ENCODE results near the gene ANKS1B. TPM values are rescaled to one million over a fixed set of nuclear protein-coding genes. Genes with fewer than 3 reads are reported as not detected.
A peak's percentile ranks its signal among the peaks of the same experiment; 100 is the strongest.

The ANKS1B gene
- total RNA-seq, 1 experiment from 2014 or later = 5.8 TPM

GRCh38 chr12:98697209-98697608 is 1287.5 kb downstream of the ANKS1B start:
- ATAC-seq (no peak), DNase-seq (ENCODE audit: low spot score) (no peak)
- H3K4me3 Mint-ChIP-seq = no peak overlapping the region
- H3K27ac Mint-ChIP-seq = peak overlapping the region; percentile 96; the same call in 1 of the 2 replicates
- H3K27me3 Mint-ChIP-seq (ENCODE audit: low read depth) = peaks cover 60% of the 10 kb centered on the region
- ChIA-PET POLR2A (no interaction called here), CTCF (no interaction called here)
- H3K9me3 Mint-ChIP-seq = no peaks in the 10 kb centered on the region
- TF ChIP-seq MYBL2 (CRISPR knock-in tag; IDR thresholded peaks at IDR 0.05) (no peak), IRF2 (CRISPR knock-in tag; IDR thresholded peaks at IDR 0.05; ENCODE audit: borderline replicate concordance, low read depth) (no peak), PRRX2 (CRISPR knock-in tag; IDR thresholded peaks at IDR 0.05) (no peak), NFYB (CRISPR knock-in tag; conservative IDR thresholded peaks at IDR 0.05; ENCODE audit: low read depth) (no peak), TP53 (CRISPR knock-in tag; IDR thresholded peaks at IDR 0.05) (no peak), HMGXB4 (CRISPR knock-in tag; IDR thresholded peaks at IDR 0.05) (no peak), ZNF317 (CRISPR knock-in tag; IDR thresholded peaks at IDR 0.05; ENCODE audit: borderline replicate concordance, low read depth) (no peak), TCF7 (CRISPR knock-in tag; IDR thresholded peaks at IDR 0.05; ENCODE audit: low read depth) (no peak), HMGA2 (CRISPR knock-in tag; IDR thresholded peaks at IDR 0.05) (no peak), FOXP4 (CRISPR knock-in tag; IDR thresholded peaks at IDR 0.05) (no peak), OVOL2 (CRISPR knock-in tag; IDR thresholded peaks at IDR 0.05; ENCODE audit: borderline replicate concordance) (no peak), ETV6 (CRISPR knock-in tag; IDR thresholded peaks at IDR 0.05) (no peak), ESRRA (CRISPR knock-in tag; IDR thresholded peaks at IDR 0.05; ENCODE audit: borderline replicate concordance) (no peak), ZBTB21 (CRISPR knock-in tag; IDR thresholded peaks at IDR 0.05; ENCODE audit: borderline replicate concordance) (no peak), ZNF232 (CRISPR knock-in tag; IDR thresholded peaks at IDR 0.05) (no peak)
- TF ChIP-seq, protein P1, sequence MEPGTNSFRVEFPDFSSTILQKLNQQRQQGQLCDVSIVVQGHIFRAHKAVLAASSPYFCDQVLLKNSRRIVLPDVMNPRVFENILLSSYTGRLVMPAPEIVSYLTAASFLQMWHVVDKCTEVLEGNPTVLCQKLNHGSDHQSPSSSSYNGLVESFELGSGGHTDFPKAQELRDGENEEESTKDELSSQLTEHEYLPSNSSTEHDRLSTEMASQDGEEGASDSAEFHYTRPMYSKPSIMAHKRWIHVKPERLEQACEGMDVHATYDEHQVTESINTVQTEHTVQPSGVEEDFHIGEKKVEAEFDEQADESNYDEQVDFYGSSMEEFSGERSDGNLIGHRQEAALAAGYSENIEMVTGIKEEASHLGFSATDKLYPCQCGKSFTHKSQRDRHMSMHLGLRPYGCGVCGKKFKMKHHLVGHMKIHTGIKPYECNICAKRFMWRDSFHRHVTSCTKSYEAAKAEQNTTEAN (CRISPR knock-in tag; IDR thresholded peaks at IDR 0.05) = no peak
- TF ChIP-seq, protein P2, sequence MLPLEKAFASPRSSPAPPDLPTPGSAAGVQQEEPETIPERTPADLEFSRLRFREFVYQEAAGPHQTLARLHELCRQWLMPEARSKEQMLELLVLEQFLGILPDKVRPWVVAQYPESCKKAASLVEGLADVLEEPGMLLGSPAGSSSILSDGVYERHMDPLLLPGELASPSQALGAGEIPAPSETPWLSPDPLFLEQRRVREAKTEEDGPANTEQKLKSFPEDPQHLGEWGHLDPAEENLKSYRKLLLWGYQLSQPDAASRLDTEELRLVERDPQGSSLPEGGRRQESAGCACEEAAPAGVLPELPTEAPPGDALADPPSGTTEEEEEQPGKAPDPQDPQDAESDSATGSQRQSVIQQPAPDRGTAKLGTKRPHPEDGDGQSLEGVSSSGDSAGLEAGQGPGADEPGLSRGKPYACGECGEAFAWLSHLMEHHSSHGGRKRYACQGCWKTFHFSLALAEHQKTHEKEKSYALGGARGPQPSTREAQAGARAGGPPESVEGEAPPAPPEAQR (CRISPR knock-in tag; IDR thresholded peaks at IDR 0.05) = no peak
- peaks cover 32% of the 10 kb centered on the region for H3K4me1 Mint-ChIP-seq
- H3K36me3 Mint-ChIP-seq = peaks cover 17% of the 10 kb centered on the region; the same call in 1 of the 2 replicates

DNA sequence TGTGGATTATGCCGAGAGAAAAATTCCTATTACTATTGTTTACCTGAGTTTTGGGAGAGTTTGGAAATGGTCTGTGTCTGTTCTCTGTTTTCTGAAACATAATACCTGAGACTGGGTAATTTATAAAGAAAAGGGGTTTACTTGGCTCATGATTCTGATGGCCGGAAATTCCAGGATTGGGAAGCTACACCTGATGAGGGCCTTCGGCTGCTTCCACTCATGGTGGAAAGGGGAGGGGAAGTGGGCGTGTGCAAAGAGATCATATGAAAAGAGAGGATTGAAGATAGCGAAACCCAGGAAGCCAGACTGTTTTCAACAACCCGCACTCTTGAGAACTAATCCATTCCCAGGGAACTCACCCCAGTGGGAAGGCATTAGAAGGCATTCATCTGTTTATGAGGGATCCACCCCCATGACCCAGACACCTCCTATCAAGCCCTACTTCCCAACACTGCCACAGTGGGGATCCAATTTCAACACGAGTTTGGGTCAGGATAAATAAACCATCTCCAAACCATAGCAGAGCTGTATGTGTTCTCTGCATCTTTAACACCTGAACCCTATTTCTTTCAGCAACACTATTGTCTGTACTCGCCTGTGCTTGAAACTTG is 1288.6 kb downstream of the ANKS1B start:
- ATAC-seq = peak; percentile 91
- ChIA-PET CTCF (no interaction called here), POLR2A (no interaction called here)
- H3K27ac Mint-ChIP-seq = peak overlapping the region; percentile 96
- H3K36me3 Mint-ChIP-seq = peaks cover 20% of the 10 kb centered on the region; the same call in 1 of the 2 replicates
- TF ChIP-seq, protein P3, sequence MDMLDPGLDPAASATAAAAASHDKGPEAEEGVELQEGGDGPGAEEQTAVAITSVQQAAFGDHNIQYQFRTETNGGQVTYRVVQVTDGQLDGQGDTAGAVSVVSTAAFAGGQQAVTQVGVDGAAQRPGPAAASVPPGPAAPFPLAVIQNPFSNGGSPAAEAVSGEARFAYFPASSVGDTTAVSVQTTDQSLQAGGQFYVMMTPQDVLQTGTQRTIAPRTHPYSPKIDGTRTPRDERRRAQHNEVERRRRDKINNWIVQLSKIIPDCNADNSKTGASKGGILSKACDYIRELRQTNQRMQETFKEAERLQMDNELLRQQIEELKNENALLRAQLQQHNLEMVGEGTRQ (CRISPR knock-in tag; IDR thresholded peaks at IDR 0.05) = no peak
- peak; percentile 83; the same call in 1 of the 2 replicates for TF ChIP-seq FOXP4 (CRISPR knock-in tag; IDR thresholded peaks at IDR 0.05)
- TF ChIP-seq ZBTB21 (CRISPR knock-in tag; IDR thresholded peaks at IDR 0.05; ENCODE audit: borderline replicate concordance) = peak; percentile 30; the same call in 1 of the 2 replicates
- 0 out of 2 replicates have a peak, but pooled peaks have one; percentile 21 for TF ChIP-seq FOXK1 (CRISPR knock-in tag; IDR thresholded peaks at IDR 0.05)
- no peak for TF ChIP-seq ZNF219 (CRISPR knock-in tag; IDR thresholded peaks at IDR 0.05; ENCODE audit: borderline replicate concordance)
- TF ChIP-seq FOXJ3 (CRISPR knock-in tag; IDR thresholded peaks at IDR 0.05; ENCODE audit: borderline replicate concordance) = no peak
- TF ChIP-seq NFATC4 (CRISPR knock-in tag; IDR thresholded peaks at IDR 0.05) = no peak
- no peak for TF ChIP-seq GTF2I (CRISPR knock-in tag; conservative IDR thresholded peaks at IDR 0.05)
- no peak for TF ChIP-seq ZNF671 (CRISPR knock-in tag; IDR thresholded peaks at IDR 0.05)
- no peak for TF ChIP-seq GABPB1 (CRISPR knock-in tag; IDR thresholded peaks at IDR 0.05)
- DNase-seq (ENCODE audit: low spot score) = peak; percentile 19
- H3K4me3 Mint-ChIP-seq = peak overlapping the region; percentile 60
- H3K9me3 Mint-ChIP-seq = no peaks in the 10 kb centered on the region
- peaks cover 60% of the 10 kb centered on the region for H3K27me3 Mint-ChIP-seq (ENCODE audit: low read depth)
- peaks cover 32% of the 10 kb centered on the region for H3K4me1 Mint-ChIP-seq
